ENCODE results near the gene NDC1.

DNA sequence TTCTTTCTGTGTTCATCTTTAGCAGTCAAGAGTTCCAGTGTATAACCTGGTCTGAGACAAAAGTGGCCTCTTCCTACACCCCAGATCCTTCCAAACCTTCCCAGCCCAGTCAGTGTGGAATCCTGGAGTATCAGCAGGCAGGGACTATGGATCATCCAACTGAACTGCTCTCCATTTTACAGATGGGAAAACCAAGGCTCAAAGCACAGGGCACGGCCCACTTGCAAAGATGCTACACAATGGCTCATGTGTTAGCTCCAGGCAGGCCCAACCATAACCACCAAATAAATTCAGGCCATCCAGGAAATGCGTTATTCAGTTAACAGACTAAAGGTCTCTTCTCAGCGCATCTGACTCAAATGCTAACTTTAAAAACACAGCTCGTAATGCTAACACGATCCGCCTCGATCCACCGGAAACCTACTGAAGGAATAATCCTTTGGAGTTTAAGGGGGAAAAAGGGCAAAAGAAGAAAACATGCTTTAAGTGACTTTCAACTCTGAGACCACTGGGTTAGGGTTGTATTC, 106.3 kb downstream of the NDC1 start:
- TF ChIP-seq POLR2AphosphoS5 (IDR thresholded peaks at IDR 0.05; ENCODE audit: low read depth, low read length) (no peak), POLR2A (IDR thresholded peaks at IDR 0.05; ENCODE audit: low read depth, low read length) (no peak)
